ENCODE measurements around the gene DOK1.

The DOK1 gene

DNA sequence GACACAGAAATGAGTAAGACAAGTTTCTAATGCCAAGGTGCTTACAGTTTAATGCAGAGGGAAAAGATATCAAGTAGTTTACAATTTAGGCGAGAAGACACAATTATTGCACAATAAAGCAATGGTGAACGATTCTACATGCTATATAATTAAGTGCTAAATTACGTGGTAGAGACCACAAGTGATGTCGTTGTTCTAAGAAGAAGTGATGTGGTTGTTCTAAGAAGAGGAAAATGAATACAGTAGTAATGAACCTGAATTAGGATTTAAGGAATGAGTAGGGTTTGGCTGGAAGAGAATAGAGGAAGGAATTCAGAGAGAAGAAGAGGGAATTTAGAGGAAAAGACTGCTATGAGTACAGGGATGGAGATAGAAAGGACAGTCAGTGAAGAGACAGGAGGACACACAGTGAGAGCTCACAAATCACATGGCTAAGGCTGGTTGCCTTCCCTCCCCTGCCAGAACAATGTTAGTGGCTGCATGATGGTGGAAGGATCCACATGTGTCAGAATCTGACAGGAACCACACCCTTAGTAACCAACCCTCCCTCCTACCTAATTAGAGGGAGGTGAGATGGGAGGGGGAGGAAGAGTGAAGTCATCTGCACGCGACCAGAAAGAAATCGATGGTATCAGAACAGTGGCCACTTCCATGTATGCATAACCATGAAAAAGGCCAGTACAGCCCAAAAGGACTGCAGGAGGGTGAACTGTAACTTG lies 48.9 kb downstream of the DOK1 start:
- no peak for DNase-seq

DNA sequence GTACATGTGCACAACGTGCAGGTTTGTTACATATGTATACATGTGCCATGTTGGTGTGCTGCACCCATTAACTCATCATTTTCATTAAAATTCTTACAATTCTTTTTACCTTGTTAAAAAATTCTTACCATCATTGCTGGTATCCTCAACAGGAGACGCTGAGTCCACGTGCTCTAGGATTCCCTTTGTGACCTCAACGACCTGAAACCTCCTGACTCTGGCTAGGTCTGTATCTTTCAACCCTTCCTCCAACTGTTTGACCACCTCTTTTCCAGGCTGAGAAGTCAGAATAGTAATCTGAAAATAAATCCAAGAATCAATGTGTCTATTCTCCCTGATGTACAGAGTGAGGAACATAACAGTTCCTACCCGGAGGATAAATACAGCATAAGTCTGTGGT lies 52.4 kb downstream of the DOK1 start:
- DNase-seq: no peak

All from Kasumi-1 (cell line).